WTC11 (cell line): ENCODE data around the gene ITPR3. TPM values are rescaled to one million over a fixed set of nuclear protein-coding genes. Genes with fewer than 3 reads are reported as not detected.

Experiments
- ATAC-seq: fragments of 200-7000 bp; cut with Tn5 transposase; 2 replicates; pipeline ENCODE4 v1.10.0; 2021; ENCODE audit warnings: mild to moderate bottlenecking, moderate library complexity
- CTCF ChIA-PET: fragments of 300-600 bp; sonication (Branson Sonifier 250); formaldehyde crosslinking; loops from one replicate; lab custom pipeline; 2021; ENCODE audit warnings: antibody characterized with exemption; lab: Charles Lee
- POLR2A ChIA-PET: fragments of 350-600 bp; sonication (Branson Sonifier 250); formaldehyde crosslinking; loops from one replicate; lab custom pipeline; 2021; ENCODE audit warnings: antibody characterized with exemption; lab: Charles Lee
- DNase-seq: peaks from one replicate; pipeline ENCODE4 v3.0.0; 2021; ENCODE audit warnings: low spot score
- H3K27ac Mint-ChIP-seq: 2 replicates; pipeline ENCODE4 v1.8.0; 2021; ENCODE audit warnings: mixed read lengths
- H3K27me3 Mint-ChIP-seq: 2 replicates; pipeline ENCODE4 v1.8.0; 2021; ENCODE audit warnings: low read depth, mild to moderate bottlenecking, moderate library complexity, mixed read lengths
- H3K36me3 Mint-ChIP-seq: 2 replicates; pipeline ENCODE4 v1.8.0; 2021; ENCODE audit warnings: mixed read lengths
- H3K4me1 Mint-ChIP-seq: 2 replicates; pipeline ENCODE4 v1.8.0; 2022; ENCODE audit warnings: mixed read lengths
- H3K4me3 Mint-ChIP-seq: 2 replicates; pipeline ENCODE4 v1.8.0; 2021; ENCODE audit warnings: mild to moderate bottlenecking, moderate library complexity, mixed read lengths
- H3K9me3 Mint-ChIP-seq: 2 replicates; pipeline ENCODE4 v1.8.0; 2021; ENCODE audit warnings: mixed read lengths
- AR ChIP-seq: fragments of 250-450 bp; sonication (Bioruptor Pico); IDR thresholded peaks from 2 replicates; pipeline ENCODE4 v1.9.0; 2021; ENCODE audit warnings: mild to moderate bottlenecking
- CBFB ChIP-seq: sonication (generic); formaldehyde crosslinking; IDR thresholded peaks from 2 replicates; pipeline ENCODE4 v1.8.1; 2022; ENCODE audit warnings: mild to moderate bottlenecking, low read depth, missing genetic modification reagents
- CREB1 ChIP-seq: sonication (generic); formaldehyde crosslinking; IDR thresholded peaks from 2 replicates; pipeline ENCODE4 v1.8.0; 2023; ENCODE audit warnings: mild to moderate bottlenecking, missing genetic modification reagents
- ETV6 ChIP-seq: sonication (generic); formaldehyde crosslinking; IDR thresholded peaks from 2 replicates; pipeline ENCODE4 v1.8.1; 2022; ENCODE audit warnings: mild to moderate bottlenecking, missing genetic modification reagents
- FOXJ3 ChIP-seq: sonication (generic); formaldehyde crosslinking; IDR thresholded peaks from 2 replicates; pipeline ENCODE4 v1.9.0; 2021; ENCODE audit warnings: missing genetic modification reagents, mild to moderate bottlenecking, borderline replicate concordance
- HMGXB4 ChIP-seq: sonication (generic); formaldehyde crosslinking; IDR thresholded peaks from 2 replicates; pipeline ENCODE4 v1.8.1; 2023; ENCODE audit warnings: mild to moderate bottlenecking, moderate library complexity, missing genetic modification reagents
- IRF1 ChIP-seq: sonication (generic); formaldehyde crosslinking; IDR thresholded peaks from 2 replicates; pipeline ENCODE4 v1.8.0; 2023; ENCODE audit warnings: missing genetic modification reagents
- MXD4 ChIP-seq: fragments of 250-450 bp; sonication (Bioruptor Pico); IDR thresholded peaks from 2 replicates; pipeline ENCODE4 v1.8.0; 2021; ENCODE audit warnings: mild to moderate bottlenecking, moderate library complexity, borderline replicate concordance
- NR2C2 ChIP-seq: sonication (generic); formaldehyde crosslinking; IDR thresholded peaks from 2 replicates; pipeline ENCODE4 v1.8.0; 2022; ENCODE audit warnings: mild to moderate bottlenecking, missing genetic modification reagents
- SMAD4 ChIP-seq: sonication (generic); formaldehyde crosslinking; IDR thresholded peaks from 2 replicates; pipeline ENCODE4 v1.8.0; 2022; ENCODE audit warnings: mild to moderate bottlenecking, missing genetic modification reagents
- TCF7 ChIP-seq: sonication (generic); formaldehyde crosslinking; IDR thresholded peaks from 2 replicates; pipeline ENCODE4 v1.8.0; 2022; ENCODE audit warnings: mild to moderate bottlenecking, low read depth, missing genetic modification reagents, moderate library complexity
- ZNF232 ChIP-seq: sonication (generic); formaldehyde crosslinking; IDR thresholded peaks from 2 replicates; pipeline ENCODE4 v1.8.0; 2022; ENCODE audit warnings: mild to moderate bottlenecking, missing genetic modification reagents
- ZNF396 ChIP-seq: fragments of 250-450 bp; sonication (Bioruptor Pico); IDR thresholded peaks from 2 replicates; pipeline ENCODE4 v1.8.0; 2021; ENCODE audit warnings: mild to moderate bottlenecking, moderate library complexity, borderline replicate concordance
- ZNF425 ChIP-seq: fragments of 250-450 bp; sonication (Bioruptor Pico); conservative IDR thresholded peaks from 2 replicates; pipeline ENCODE4 v1.9.0; 2021; ENCODE audit warnings: mild to moderate bottlenecking
- total RNA-seq: library from RNA; stranded (reverse); gene quantifications from 3 replicates; pipeline ENCODE4 v1.2.3, GENCODE V29; 2021
- TF ChIP-seq, protein P1 (sequence below): sonication (generic); formaldehyde crosslinking; IDR thresholded peaks from 2 replicates; pipeline ENCODE4 v1.8.1; 2023; ENCODE audit warnings: mild to moderate bottlenecking, missing genetic modification reagents, moderate library complexity

ITPR3 gene
- total RNA-seq, 1 experiment from 2014 or later = 47.3 TPM

DNA sequence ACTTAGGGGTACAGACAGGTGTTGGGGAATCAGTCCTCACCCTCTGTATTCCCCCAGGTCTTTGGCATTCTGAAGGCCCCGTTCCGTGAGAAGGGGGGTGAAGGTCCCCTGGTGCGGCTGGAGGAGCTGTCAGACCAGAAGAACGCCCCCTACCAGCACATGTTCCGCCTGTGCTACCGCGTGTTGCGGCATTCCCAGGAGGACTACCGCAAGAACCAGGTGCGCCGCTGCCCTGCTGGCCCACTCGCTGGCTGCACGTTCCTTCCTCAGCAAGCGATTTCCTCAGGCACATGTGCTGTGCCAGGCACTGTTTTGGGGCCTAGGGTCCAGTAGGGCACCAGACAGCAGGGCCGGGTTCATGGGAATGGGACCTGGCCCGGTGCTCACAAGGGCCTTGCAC is 46.0 kb downstream of the ITPR3 start (continued):
- TF ChIP-seq AR (CRISPR knock-in tag) (no peak), CREB1 (no peak)

DNA sequence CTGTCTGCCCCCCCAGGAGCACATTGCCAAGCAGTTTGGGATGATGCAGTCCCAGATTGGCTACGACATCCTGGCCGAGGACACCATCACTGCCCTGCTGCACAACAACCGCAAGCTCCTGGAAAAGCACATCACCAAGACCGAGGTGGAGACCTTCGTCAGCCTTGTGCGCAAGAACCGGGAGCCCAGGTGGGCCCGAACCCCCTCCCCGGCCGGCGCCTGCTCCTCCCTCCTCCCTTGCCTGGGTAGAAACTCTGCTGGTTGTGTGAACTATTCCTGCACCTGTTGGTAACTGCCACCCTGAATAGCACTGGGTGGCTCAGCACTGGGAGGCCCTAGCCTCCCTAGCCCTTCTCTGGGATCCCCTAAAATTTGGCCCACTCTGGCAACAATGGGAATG is 46.7 kb downstream of the ITPR3 start:
- no peaks in the 10 kb centered on the region for H3K27me3 Mint-ChIP-seq
- no peaks in the 10 kb centered on the region for H3K4me1 Mint-ChIP-seq
- H3K9me3 Mint-ChIP-seq = no peaks in the 10 kb centered on the region
- TF ChIP-seq NR2C2 (CRISPR knock-in tag) (no peak), MXD4 (CRISPR knock-in tag) (no peak), TCF7 (no peak), CREB1 (no peak), IRF1 (CRISPR knock-in tag) (no peak), FOXJ3 (CRISPR knock-in tag) (no peak)
- TF ChIP-seq, protein P1, sequence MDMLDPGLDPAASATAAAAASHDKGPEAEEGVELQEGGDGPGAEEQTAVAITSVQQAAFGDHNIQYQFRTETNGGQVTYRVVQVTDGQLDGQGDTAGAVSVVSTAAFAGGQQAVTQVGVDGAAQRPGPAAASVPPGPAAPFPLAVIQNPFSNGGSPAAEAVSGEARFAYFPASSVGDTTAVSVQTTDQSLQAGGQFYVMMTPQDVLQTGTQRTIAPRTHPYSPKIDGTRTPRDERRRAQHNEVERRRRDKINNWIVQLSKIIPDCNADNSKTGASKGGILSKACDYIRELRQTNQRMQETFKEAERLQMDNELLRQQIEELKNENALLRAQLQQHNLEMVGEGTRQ (CRISPR knock-in tag) = no peak
- no peak overlapping the region for H3K4me3 Mint-ChIP-seq
- peaks cover 25% of the 10 kb centered on the region for H3K36me3 Mint-ChIP-seq
- ChIA-PET POLR2A (no interaction called here), CTCF (interaction anchor here (0.5 to 3.2 kb wide), 4 partner anchors 12 to 696 kb away, joined by 3 to 14 read pairs (median 5); no protein-coding TSS in a partner anchor)
- no peak for DNase-seq
- no peak for ATAC-seq
- H3K27ac Mint-ChIP-seq = no peak overlapping the region

- Mint-ChIP-seq H3K4me3 (no peak overlapping the region), H3K27ac (0 out of 2 replicates have a peak overlapping the region, but pooled peaks have one; percentile 32), H3K4me1 (no peaks in the 10 kb centered on the region), H3K27me3 (no peaks in the 10 kb centered on the region), H3K9me3 (no peaks in the 10 kb centered on the region), H3K36me3 (peaks cover 25% of the 10 kb centered on the region)
- ATAC-seq (no peak), DNase-seq (no peak)
- TF ChIP-seq HMGXB4 (no peak), CREB1 (no peak), ZNF396 (CRISPR knock-in tag) (no peak), IRF1 (CRISPR knock-in tag) (no peak), MXD4 (CRISPR knock-in tag) (no peak), ETV6 (no peak), ZNF232 (CRISPR knock-in tag) (no peak), CBFB (no peak), ZNF425 (CRISPR knock-in tag) (no peak), SMAD4 (CRISPR knock-in tag) (no peak)
- CTCF ChIA-PET = interaction anchor here (0.5 to 3.2 kb wide), 4 partner anchors 13 to 697 kb away, joined by 3 to 14 read pairs (median 5); no protein-coding TSS in a partner anchor
- POLR2A ChIA-PET = no interaction called here
These were observed 47.2 kb downstream of the ITPR3 start for GRCh38 chr6:33668328-33668727.
